Kidney (tissue), 14 donors: Measurements from ENCODE around the gene CDKN3. TPM values are rescaled to one million over a fixed set of nuclear protein-coding genes. Genes with fewer than 3 reads are reported as not detected.
A peak's percentile ranks its signal among the peaks of the same experiment; 100 is the strongest.

ENCODE experiments used
- DNase-seq, 5 donors: peaks; one replicate each; pipeline ENCODE4 v3.0.0-alpha.2; 2013 to 2020
- FAIRE-seq: peaks from 2 replicates; lab custom pipeline; 2012; peaks lifted over from hg19 to GRCh38; lab: Jason Lieb, UNC
- H3K27ac ChIP-seq, 2 donors: one replicate each; pipeline ENCODE4 v1.7.0; 2013; ENCODE audit warnings: low read depth in 2 of 2, low read length in 2 of 2, inconsistent platforms in 1 of 2
- H3K27me3 ChIP-seq: one replicate; pipeline ENCODE4 v1.7.1; 2013; ENCODE audit warnings: low read length, inconsistent platforms; ENCODE audit not compliant: control insufficient read depth, insufficient read depth
- H3K36me3 ChIP-seq, 3 donors: one replicate each; pipeline versions ENCODE4 v1.7.0 to v1.7.1; 2013; ENCODE audit warnings: low read length in 3 of 3, control low read depth in 1 of 3, inconsistent platforms in 1 of 3; ENCODE audit not compliant: insufficient read depth in 3 of 3, control insufficient read depth in 2 of 3
- H3K4me1 ChIP-seq, 3 donors: one replicate each; pipeline versions ENCODE4 v1.7.0 to v1.7.1; 2013; ENCODE audit warnings: low read length in 3 of 3, inconsistent platforms in 1 of 3, low read depth in 1 of 3; ENCODE audit not compliant: control insufficient read depth in 2 of 3, insufficient read depth in 2 of 3
- H3K4me3 ChIP-seq, 3 donors: one replicate each; pipeline versions ENCODE4 v1.7.0 to v1.8.1; 2013; ENCODE audit warnings: low read length in 3 of 3, control low read depth in 1 of 3, inconsistent platforms in 1 of 3
- H3K9ac ChIP-seq, 3 donors: one replicate each; pipeline versions ENCODE4 v1.7.0 to v1.7.1; 2013; ENCODE audit warnings: low read length in 3 of 3, control low read depth in 1 of 3, inconsistent platforms in 1 of 3
- H3K9me3 ChIP-seq, 3 donors: one replicate each; pipeline versions ENCODE4 v1.7.0 to v1.7.1; 2013; ENCODE audit warnings: low read length in 3 of 3, control low read depth in 1 of 3, inconsistent platforms in 1 of 3; ENCODE audit not compliant: control insufficient read depth in 2 of 3, insufficient read depth in 1 of 3
- CTCF ChIP-seq: IDR thresholded peaks from 3 replicates; pipeline ENCODE4 v1.5.1; 2012; ENCODE audit warnings: mild to moderate bottlenecking, moderate library complexity, borderline replicate concordance; ENCODE audit not compliant: insufficient read depth; ENCODE audit errors: extremely low read depth
- intact Hi-C: fragments of 100-400 bp; cut with DNase I; formaldehyde crosslinking; loops from one replicate; pipeline ENCODE4 v1.11.1; 2022
- polyA plus RNA-seq: library from polyadenylated mRNA; stranded (reverse); fragments of 350-450 nt; fragmentation: Illumina TruSeq; extraction: RNeasy Lipid Tissue Mini Kit (QIAGEN cat#74804); gene quantifications from one replicate; pipeline ENCODE4 v1.2.3, GENCODE V29; 2014; ENCODE audit warnings: low read depth, low replicate concordance; ENCODE audit not compliant: insufficient read depth
- total RNA-seq: library from RNA; stranded (reverse); fragmentation: NEBNext Ultra II Directional; extraction: Animal tissue kit (Norgen Biotek cat#: 25700); gene quantifications from one replicate; pipeline ENCODE4 v1.2.1, GENCODE V29; 2021
- donor health status: control.
- donor health status: control.
- donor health status: control.
- donor health status: control.
- donor health status: control.
- donor health status: DM: yes; HTN: yes; CAD: no.
- donor health status: Normal renal cell carcinoma (clear cell type).

CDKN3 gene
- total and polyA plus RNA-seq, 2 donors from 2014 or later: 1.2 to 2.1 TPM

DNA sequence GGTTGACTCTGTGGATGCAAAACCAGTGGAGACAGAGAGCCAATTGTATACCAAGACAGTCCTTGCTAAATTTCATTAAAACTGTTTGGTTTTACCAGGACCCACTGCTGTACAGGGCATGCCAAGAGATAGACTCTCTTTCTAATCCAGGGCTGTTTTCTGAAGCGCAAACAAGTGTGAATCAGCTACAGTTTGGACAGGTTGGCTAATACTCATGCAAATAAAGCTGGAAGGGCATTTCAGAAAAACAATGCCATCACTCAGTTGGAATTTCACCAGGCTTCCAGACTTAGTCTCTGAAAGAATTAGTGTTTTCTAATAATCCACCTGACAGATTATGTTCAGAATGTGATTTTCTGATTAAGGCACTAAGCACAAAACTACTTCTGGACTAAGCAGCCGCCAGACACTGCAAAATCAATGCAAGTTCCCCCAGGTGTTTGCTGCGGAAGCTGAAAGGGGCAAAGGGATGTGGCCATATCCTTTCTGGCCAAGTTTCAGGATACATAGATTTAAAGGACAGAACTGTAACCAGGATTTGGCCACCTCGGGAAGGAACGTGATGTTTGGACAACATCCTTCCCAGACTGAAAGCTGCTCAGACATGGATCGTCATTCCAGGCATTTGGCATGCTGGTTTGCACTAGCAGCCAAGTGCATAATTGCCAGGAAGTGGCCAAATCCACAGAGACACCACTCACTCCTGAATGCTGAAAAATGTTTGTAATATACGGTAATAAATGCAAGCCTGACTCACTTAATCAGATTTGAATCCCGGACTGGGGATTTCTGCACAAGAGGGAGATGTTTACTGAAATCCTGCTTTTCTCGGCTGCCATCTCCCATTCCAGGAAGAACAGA is 32.0 kb upstream of the CDKN3 start:
- H3K27ac ChIP-seq: no peak overlapping the region
- FAIRE-seq: no peak
- TF ChIP-seq CTCF: no peak
- H3K4me3 ChIP-seq: no peak overlapping the region
- H3K4me1 ChIP-seq: peaks cover 3 to 5% (median 4%) of the 10 kb centered on the region in 3 donors
- H3K9me3 ChIP-seq: no peaks in the 10 kb centered on the region
- no peak overlapping the region for H3K9ac ChIP-seq
- no peaks in the 10 kb centered on the region for H3K36me3 ChIP-seq
- intact Hi-C loops: no loop called here
- H3K27me3 ChIP-seq: no peaks in the 10 kb centered on the region
- no peak for DNase-seq

DNA sequence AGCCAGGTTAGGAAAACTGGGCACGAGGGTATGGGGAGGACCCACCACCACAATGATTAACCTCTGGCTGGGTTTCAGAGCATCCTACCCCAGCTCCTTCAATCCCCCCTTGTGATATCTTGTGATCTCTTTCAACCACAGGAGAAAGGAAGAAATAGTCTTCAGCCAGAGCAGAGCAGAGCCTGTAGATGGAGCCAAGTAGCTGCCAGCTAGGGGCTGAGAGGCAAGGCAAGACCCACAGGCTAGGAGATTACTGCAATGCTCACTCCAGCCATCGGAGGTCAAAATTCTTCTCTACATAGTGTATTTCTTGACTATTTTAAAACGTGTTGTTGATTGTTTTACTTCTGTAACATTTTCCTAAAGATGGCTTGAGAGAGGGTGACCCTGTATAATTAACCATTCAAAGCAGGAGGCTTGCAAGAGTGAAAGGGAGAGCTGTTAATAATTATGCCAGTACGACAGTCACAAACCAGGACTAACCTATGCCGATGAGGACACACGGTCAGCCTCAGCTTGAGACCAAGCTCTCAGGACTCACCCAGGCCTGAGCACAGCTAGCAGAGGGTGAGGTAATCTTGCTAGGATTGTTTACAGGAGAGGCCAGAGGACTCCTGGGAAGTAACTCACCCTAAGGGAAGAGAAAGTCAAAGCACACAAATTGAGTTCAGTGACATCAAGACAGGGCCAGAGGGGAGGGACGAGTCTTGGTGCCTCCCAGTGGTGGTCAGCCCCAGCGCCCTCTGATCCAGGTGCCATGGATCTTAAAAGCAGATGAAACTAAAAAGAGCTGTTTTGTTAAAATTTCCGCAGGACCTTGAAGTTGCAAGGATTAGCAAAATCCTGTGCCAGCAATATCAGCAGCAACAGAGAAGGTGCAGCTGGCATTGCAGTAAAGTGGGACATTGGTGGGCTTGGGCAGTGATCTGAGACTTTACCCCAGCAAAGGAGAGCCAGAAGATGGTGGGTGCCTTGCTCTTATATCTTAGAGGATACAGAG is 29.8 kb upstream of the CDKN3 start:
- peak overlapping the region in 2 of 3 donors; percentile 36 to 42 for H3K4me3 ChIP-seq
- peak overlapping the region in 2 of 3 donors; percentile 4 to 14 for H3K9ac ChIP-seq
- no peaks in the 10 kb centered on the region for H3K36me3 ChIP-seq
- DNase-seq: peak in 4 of 5 donors; percentile 62 to 82 (median 72)
- H3K4me1 ChIP-seq: peaks cover 3 to 5% (median 4%) of the 10 kb centered on the region in 3 donors
- FAIRE-seq: no peak
- H3K9me3 ChIP-seq: no peaks in the 10 kb centered on the region
- intact Hi-C loops: no loop called here
- no peaks in the 10 kb centered on the region for H3K27me3 ChIP-seq
- H3K27ac ChIP-seq: peak overlapping the region; percentile 29 to 44
- TF ChIP-seq CTCF: peak; percentile 56

DNA sequence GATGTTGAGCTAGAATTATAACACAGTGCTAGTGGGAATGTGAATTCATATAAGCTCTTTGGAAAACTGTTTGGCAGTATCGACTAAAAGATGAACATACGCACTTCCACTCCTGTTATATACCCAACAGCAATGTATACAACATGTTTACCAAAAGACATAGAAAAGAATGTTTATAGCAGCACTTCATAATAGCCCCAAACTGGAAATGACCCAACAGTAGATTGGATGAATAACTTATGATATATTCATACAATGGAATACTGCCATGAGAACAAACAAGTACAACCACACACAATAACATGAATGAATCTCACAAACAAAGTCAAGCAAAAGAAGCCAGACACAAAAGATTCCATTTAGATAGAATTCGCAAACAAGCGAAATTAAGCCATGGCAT is 28.5 kb upstream of the CDKN3 start:
- Histone ChIP-seq H3K27me3 (no peaks in the 10 kb centered on the region), H3K36me3 (no peaks in the 10 kb centered on the region), H3K27ac (no peak overlapping the region), H3K4me3 (no peak overlapping the region), H3K9me3 (no peaks in the 10 kb centered on the region), H3K9ac (no peak overlapping the region), H3K4me1 (peaks cover 0 to 5% (median 4%) of the 10 kb centered on the region in 3 donors)
- DNase-seq: no peak
- no peak for FAIRE-seq
- intact Hi-C loops: no loop called here
- TF ChIP-seq CTCF: no peak
